Loucy (cell line): ENCODE results near the gene AGBL4.

Source experiments
- CTCF ChIP-seq: fragments of 200-600 bp; sonication (generic); conservative IDR thresholded peaks from 2 replicates; pipeline ENCODE4 v1.5.1; 2014; ENCODE audit warnings: mild to moderate bottlenecking, antibody characterized with exemption, low read length
- EZH2phosphoT487 ChIP-seq: fragments of 200-600 bp; IDR thresholded peaks from 2 replicates; pipeline ENCODE4 v1.6.1; 2018; ENCODE audit warnings: antibody characterized with exemption, mild to moderate bottlenecking, moderate library complexity, borderline replicate concordance

DNA sequence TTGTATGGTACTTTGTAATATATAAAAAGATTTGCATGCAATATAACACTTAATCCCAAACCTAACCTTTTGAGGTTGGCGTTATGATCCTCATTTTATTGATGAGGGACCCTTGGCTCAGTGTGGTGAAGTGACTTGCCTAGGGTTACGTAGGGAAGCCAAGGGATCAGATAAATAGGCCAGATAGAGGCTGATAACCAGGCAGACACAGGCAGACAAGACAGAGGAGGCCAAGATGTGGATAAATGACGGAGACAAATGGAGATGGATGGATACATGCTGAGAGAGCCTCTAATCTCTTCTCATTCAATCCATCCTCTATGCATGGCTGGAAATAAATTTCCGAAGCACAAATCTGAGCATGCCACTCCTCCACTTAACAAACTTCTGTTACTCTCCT, 1414.9 kb downstream of the AGBL4 start:
- TF ChIP-seq CTCF (no peak), EZH2phosphoT487 (no peak)
